Measurements from ENCODE around the gene TNFSF13.

GRCh38 chr17:7551396-7551795 lies 7.2 kb upstream of the TNFSF13 start:
- TF ChIP-seq CTCF (optimal IDR thresholded peaks at IDR 0.05 in 1 of 3, IDR thresholded peaks at IDR 0.05 in 1 of 3, conservative IDR thresholded peaks at IDR 0.05 in 1 of 3; ENCODE audit: extremely low read depth in 1 of 3, insufficient read depth in 2 of 3, low read length in 3 of 3) = no peak
- TF ChIP-seq EZH2 (IDR thresholded peaks at IDR 0.05; ENCODE audit: low read length) = no peak
